DOHH2 (cell line): ENCODE results near the gene PTPRT.

Source experiments
- H3F3A ChIP-seq: fragments of 200-600 bp; sonication (generic), shearing (Covaris generic); 2 replicates; pipeline ENCODE4 v1.6.0; 2016; ENCODE audit warnings: antibody characterized with exemption, mild to moderate bottlenecking; ENCODE audit not compliant: control insufficient read depth, insufficient read depth
- H3K27ac ChIP-seq: fragments of 200-600 bp; sonication (generic); 2 replicates; pipeline ENCODE4 v1.5.1; 2014; ENCODE audit warnings: low read depth, mild to moderate bottlenecking, low read length, moderate library complexity
- H3K27me3 ChIP-seq: fragments of 200-600 bp; sonication (generic); 2 replicates; pipeline ENCODE4 v1.6.1; 2014; ENCODE audit warnings: mild to moderate bottlenecking, low read length, mixed read lengths; ENCODE audit not compliant: control insufficient read depth
- H3K36me3 ChIP-seq: fragments of 200-600 bp; sonication (generic); 2 replicates; pipeline ENCODE4 v1.6.1; 2014; ENCODE audit warnings: mild to moderate bottlenecking, low read length, moderate library complexity, mixed read lengths; ENCODE audit not compliant: control insufficient read depth
- H3K4me1 ChIP-seq: fragments of 200-600 bp; sonication (generic); 2 replicates; pipeline ENCODE4 v1.6.1; 2014; ENCODE audit warnings: mild to moderate bottlenecking, low read length, mixed read lengths; ENCODE audit not compliant: control insufficient read depth
- H3K4me2 ChIP-seq: fragments of 200-600 bp; sonication (generic); 2 replicates; pipeline ENCODE4 v1.6.0; 2014; ENCODE audit warnings: mild to moderate bottlenecking, low read length, moderate library complexity
- H3K4me3 ChIP-seq: fragments of 200-600 bp; sonication (generic); 2 replicates; pipeline ENCODE4 v1.5.1; 2014; ENCODE audit warnings: mild to moderate bottlenecking, low read length, mixed read lengths
- H3K79me2 ChIP-seq: fragments of 200-600 bp; sonication (generic); 2 replicates; pipeline ENCODE4 v1.6.1; 2014; ENCODE audit warnings: mild to moderate bottlenecking, low read length, mixed read lengths; ENCODE audit not compliant: control insufficient read depth
- H3K9me2 ChIP-seq: fragments of 200-600 bp; sonication (generic); replicated peaks from 2 replicates; pipeline ENCODE4 v1.6.1; 2014; ENCODE audit warnings: mild to moderate bottlenecking, low read length, mixed read lengths; ENCODE audit not compliant: control insufficient read depth
- H3K9me3 ChIP-seq: fragments of 200-600 bp; sonication (generic); 2 replicates; pipeline ENCODE4 v1.6.1; 2014; ENCODE audit warnings: antibody characterized with exemption, low read length, mixed read lengths; ENCODE audit not compliant: control insufficient read depth, insufficient read depth
- H4K20me1 ChIP-seq: fragments of 200-600 bp; sonication (generic); 2 replicates; pipeline ENCODE4 v1.6.0; 2014; ENCODE audit warnings: low read depth, mild to moderate bottlenecking, antibody characterized with exemption, low read length, moderate library complexity; ENCODE audit not compliant: control insufficient read depth, insufficient read depth
- EZH2phosphoT487 ChIP-seq: fragments of 200-600 bp; sonication (generic); IDR thresholded peaks from 2 replicates; pipeline ENCODE4 v1.6.1; 2017; ENCODE audit warnings: borderline replicate concordance, mild to moderate bottlenecking, antibody characterized with exemption, low read length, moderate library complexity, mixed read lengths
- TF ChIP-seq, protein P1 (sequence below): fragments of 200-600 bp; sonication (generic); IDR thresholded peaks from one replicate; pipeline ENCODE4 v1.5.1; 2014; ENCODE audit warnings: antibody characterized with exemption, mild to moderate bottlenecking, low read depth, low read length; ENCODE audit not compliant: poor library complexity, severe bottlenecking

The PTPRT gene

DNA sequence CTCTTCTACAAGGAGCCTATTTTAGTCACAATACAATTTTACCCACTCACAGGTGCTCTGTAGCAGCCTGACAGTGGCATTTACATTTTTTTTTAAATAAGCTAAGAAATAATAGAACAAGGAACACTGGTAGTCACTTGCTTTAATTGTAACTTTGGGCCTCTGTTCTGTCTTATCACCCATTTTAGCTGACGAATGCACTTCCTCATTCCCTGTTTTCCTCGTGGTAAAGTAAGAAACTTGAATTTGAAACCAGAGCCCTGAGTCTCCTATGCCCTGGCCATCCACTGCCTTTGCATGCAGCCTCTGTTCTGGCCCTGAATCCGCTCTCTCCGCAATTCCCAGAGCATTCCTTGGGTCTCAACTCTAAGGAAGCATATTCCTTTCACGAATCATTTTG, 550.6 kb downstream of the PTPRT start:
- no peaks in the 10 kb centered on the region for H3K4me1 ChIP-seq
- H3K4me2 ChIP-seq, result no peak overlapping the region
- H3K4me3 ChIP-seq, result no peak overlapping the region
- no peaks in the 10 kb centered on the region for H3K36me3 ChIP-seq
- peaks cover 5% of the 10 kb centered on the region; the same call in 1 of the 2 replicates for H3K9me3 ChIP-seq
- H3F3A ChIP-seq, result no peaks in the 10 kb centered on the region
- H4K20me1 ChIP-seq, result no peaks in the 10 kb centered on the region
- no peaks in the 10 kb centered on the region for H3K9me2 ChIP-seq
- no peak overlapping the region for H3K27ac ChIP-seq
- H3K79me2 ChIP-seq, result no peaks in the 10 kb centered on the region
- no peaks in the 10 kb centered on the region for H3K27me3 ChIP-seq
- no peak for TF ChIP-seq EZH2phosphoT487
- TF ChIP-seq, protein P1, sequence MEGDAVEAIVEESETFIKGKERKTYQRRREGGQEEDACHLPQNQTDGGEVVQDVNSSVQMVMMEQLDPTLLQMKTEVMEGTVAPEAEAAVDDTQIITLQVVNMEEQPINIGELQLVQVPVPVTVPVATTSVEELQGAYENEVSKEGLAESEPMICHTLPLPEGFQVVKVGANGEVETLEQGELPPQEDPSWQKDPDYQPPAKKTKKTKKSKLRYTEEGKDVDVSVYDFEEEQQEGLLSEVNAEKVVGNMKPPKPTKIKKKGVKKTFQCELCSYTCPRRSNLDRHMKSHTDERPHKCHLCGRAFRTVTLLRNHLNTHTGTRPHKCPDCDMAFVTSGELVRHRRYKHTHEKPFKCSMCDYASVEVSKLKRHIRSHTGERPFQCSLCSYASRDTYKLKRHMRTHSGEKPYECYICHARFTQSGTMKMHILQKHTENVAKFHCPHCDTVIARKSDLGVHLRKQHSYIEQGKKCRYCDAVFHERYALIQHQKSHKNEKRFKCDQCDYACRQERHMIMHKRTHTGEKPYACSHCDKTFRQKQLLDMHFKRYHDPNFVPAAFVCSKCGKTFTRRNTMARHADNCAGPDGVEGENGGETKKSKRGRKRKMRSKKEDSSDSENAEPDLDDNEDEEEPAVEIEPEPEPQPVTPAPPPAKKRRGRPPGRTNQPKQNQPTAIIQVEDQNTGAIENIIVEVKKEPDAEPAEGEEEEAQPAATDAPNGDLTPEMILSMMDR, result no peak

DNA sequence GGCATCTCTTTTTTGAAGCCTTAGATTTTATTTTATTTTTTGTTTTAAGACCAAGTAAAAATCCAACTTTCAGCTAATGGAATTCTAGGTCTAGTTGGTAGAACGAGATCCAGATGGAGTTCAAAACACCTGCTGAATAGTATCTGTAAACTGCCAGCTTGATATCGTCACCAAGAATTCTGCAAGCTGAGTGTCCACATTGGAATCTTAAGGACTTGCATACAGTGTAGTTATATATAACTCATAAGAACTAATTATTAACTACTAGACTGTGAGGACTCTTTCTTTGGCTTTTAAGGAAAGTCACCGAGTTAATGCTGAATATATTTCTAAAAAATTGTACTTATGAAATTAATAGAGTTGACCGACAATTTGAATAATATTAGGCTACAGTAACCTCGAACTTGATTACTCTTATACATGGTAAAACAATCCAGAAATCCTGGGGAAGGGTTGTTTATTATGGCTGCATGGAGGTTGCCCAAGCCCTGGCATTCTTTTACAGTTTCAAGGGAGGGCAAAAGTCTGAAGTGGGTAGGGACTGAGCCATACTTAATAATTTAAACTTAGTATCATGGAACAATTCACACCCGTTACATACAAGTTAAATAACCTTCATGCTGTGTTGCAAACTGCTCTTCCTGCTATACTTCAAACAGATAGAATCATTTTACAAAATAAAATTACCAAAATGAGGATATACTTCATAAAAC, 553.9 kb downstream of the PTPRT start:
- Histone ChIP-seq H3K27me3 (no peaks in the 10 kb centered on the region), H3K79me2 (no peaks in the 10 kb centered on the region), H3K36me3 (no peaks in the 10 kb centered on the region), H3K27ac (no peak overlapping the region), H4K20me1 (no peaks in the 10 kb centered on the region), H3K4me2 (no peak overlapping the region), H3K9me2 (no peaks in the 10 kb centered on the region), H3F3A (no peaks in the 10 kb centered on the region), H3K4me1 (no peaks in the 10 kb centered on the region), H3K4me3 (no peak overlapping the region), H3K9me3 (no peaks in the 10 kb centered on the region)
- TF ChIP-seq, protein P1, result no peak
- no peak for TF ChIP-seq EZH2phosphoT487

DNA sequence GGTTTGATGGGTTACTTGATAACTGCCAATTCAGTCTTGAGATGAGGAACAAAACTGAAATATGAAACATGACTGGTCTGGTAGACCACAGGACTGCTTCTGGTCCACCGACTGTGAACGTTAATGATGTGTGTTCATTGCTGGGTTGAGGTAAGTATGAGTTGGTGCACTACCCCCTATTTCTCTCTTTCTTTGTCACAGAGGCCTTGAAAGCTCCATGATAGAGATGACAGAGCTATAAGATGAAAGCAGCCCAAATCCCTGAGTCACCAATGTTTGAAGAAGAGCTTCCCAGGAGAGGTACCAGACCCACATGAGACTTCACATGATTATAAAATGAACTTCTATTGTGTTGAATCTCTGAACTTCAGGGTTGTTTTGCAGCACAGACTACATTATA, 555.5 kb downstream of the PTPRT start:
- no peak for TF ChIP-seq EZH2phosphoT487
- TF ChIP-seq, protein P1, result no peak
- no peak overlapping the region for H3K4me3 ChIP-seq
- H3K79me2 ChIP-seq, result no peaks in the 10 kb centered on the region
- no peaks in the 10 kb centered on the region for H3K4me1 ChIP-seq
- H3K27me3 ChIP-seq, result no peaks in the 10 kb centered on the region
- H3F3A ChIP-seq, result no peaks in the 10 kb centered on the region
- no peaks in the 10 kb centered on the region for H3K9me2 ChIP-seq
- H3K27ac ChIP-seq, result no peak overlapping the region
- no peak overlapping the region for H3K4me2 ChIP-seq
- no peaks in the 10 kb centered on the region for H3K36me3 ChIP-seq
- H3K9me3 ChIP-seq, result no peaks in the 10 kb centered on the region
- no peaks in the 10 kb centered on the region for H4K20me1 ChIP-seq
